Astrocyte (in vitro differentiated cells and primary cell): ENCODE results near the gene RASL12. TPM values are rescaled to one million over a fixed set of nuclear protein-coding genes. Genes with fewer than 3 reads are reported as not detected.
"Not testable (repeated sequence)": the region's sequence is repeated elsewhere in the genome, so short reads cannot be mapped to it uniquely, and the experiment has no call there.

Source experiments
- DNase-seq: peaks from one replicate; pipeline ENCODE4 v3.0.0-alpha.2; 2010; ENCODE audit warnings: low read depth
- FAIRE-seq: peaks from 2 replicates; lab custom pipeline; 2011; peaks lifted over from hg19 to GRCh38; lab: Jason Lieb, UNC
- H2AFZ ChIP-seq: 2 replicates; pipeline ENCODE4 v1.6.0; 2012; ENCODE audit warnings: low read depth, low read length, inconsistent platforms
- H3K27ac ChIP-seq: 2 replicates; pipeline ENCODE4 v1.5.1; 2011; ENCODE audit warnings: low read depth, low read length, inconsistent platforms
- H3K27me3 ChIP-seq: 2 replicates; pipeline ENCODE4 v1.6.0; 2011; ENCODE audit warnings: low read length, inconsistent platforms; ENCODE audit not compliant: insufficient read depth
- H3K36me3 ChIP-seq: 2 replicates; pipeline ENCODE4 v1.5.1; 2011; ENCODE audit warnings: low read length, inconsistent platforms; ENCODE audit not compliant: insufficient read depth
- H3K4me1 ChIP-seq: 2 replicates; pipeline ENCODE4 v1.5.1; 2011; ENCODE audit warnings: low read length, inconsistent platforms; ENCODE audit not compliant: insufficient read depth
- H3K4me2 ChIP-seq: 2 replicates; pipeline ENCODE4 v1.6.0; 2012; ENCODE audit warnings: low read length, inconsistent platforms
- H3K4me3 ChIP-seq: 2 replicates; pipeline ENCODE4 v1.5.1; 2011; ENCODE audit warnings: low read depth, mild to moderate bottlenecking, low read length, inconsistent platforms; ENCODE audit not compliant: insufficient read depth
- H3K79me2 ChIP-seq: 2 replicates; pipeline ENCODE4 v1.6.0; 2012; ENCODE audit warnings: mild to moderate bottlenecking, low read length, inconsistent platforms; ENCODE audit not compliant: insufficient read depth
- H3K9ac ChIP-seq: 2 replicates; pipeline ENCODE4 v1.6.0; 2012; ENCODE audit warnings: mild to moderate bottlenecking, low read length, inconsistent platforms
- H3K9me3 ChIP-seq: 2 replicates; pipeline ENCODE4 v1.5.1; 2012; ENCODE audit warnings: low read depth, mild to moderate bottlenecking, low read length, inconsistent platforms; ENCODE audit not compliant: insufficient read depth
- H4K20me1 ChIP-seq: 2 replicates; pipeline ENCODE4 v1.6.0; 2012; ENCODE audit warnings: low read length, inconsistent platforms; ENCODE audit not compliant: insufficient read depth
- H3K27ac Mint-ChIP-seq: one replicate; pipeline ENCODE4 v1.8.0; 2021; ENCODE audit warnings: mild to moderate bottlenecking, mixed read lengths; ENCODE audit not compliant: unreplicated experiment
- H3K27me3 Mint-ChIP-seq: one replicate; pipeline ENCODE4 v1.8.0; 2021; ENCODE audit warnings: low read depth, mixed read lengths; ENCODE audit not compliant: unreplicated experiment
- H3K36me3 Mint-ChIP-seq: one replicate; pipeline ENCODE4 v1.8.0; 2021; ENCODE audit warnings: low read depth, mixed read lengths; ENCODE audit not compliant: unreplicated experiment
- H3K4me1 Mint-ChIP-seq: one replicate; pipeline ENCODE4 v1.8.0; 2021; ENCODE audit warnings: low read depth, mixed read lengths; ENCODE audit not compliant: unreplicated experiment
- H3K4me3 Mint-ChIP-seq: one replicate; pipeline ENCODE4 v1.8.0; 2021; ENCODE audit warnings: mild to moderate bottlenecking, moderate library complexity, mixed read lengths; ENCODE audit not compliant: unreplicated experiment
- H3K9me3 Mint-ChIP-seq: one replicate; pipeline ENCODE4 v1.8.0; 2021; ENCODE audit warnings: mild to moderate bottlenecking, mixed read lengths; ENCODE audit not compliant: unreplicated experiment
- EZH2 ChIP-seq: IDR thresholded peaks from 2 replicates; pipeline ENCODE4 v1.6.1; 2012; ENCODE audit warnings: mild to moderate bottlenecking, low read length, inconsistent platforms; ENCODE audit not compliant: insufficient read depth
- total RNA-seq: library from RNA; stranded (reverse); gene quantifications from 2 replicates; pipeline ENCODE4 v1.2.1, GENCODE V29; 2021
- TF ChIP-seq, protein P1 (sequence below): IDR thresholded peaks from 2 replicates; pipeline ENCODE4 v1.5.1; 2011; ENCODE audit warnings: low read depth, mild to moderate bottlenecking, inconsistent platforms, low read length, moderate library complexity; ENCODE audit not compliant: insufficient read depth

The RASL12 gene
- total RNA-seq, 1 donor from 2014 or later: 0.32 TPM

GRCh38 chr15:65076486-65077290 is 8.9 kb upstream of the RASL12 start, which contains the start of gene KBTBD13:
Gene KBTBD13 (plus strand): TSS chr15:65076746. CDS start chr15:65076816, 70 bp downstream.
- Histone ChIP-seq H2AFZ (peak within 1 kb of the TSS; percentile 63), H3K36me3 (no peaks in the 10 kb centered on the region), H3K79me2 (no peaks in the 10 kb centered on the region), H3K27ac (no peak within 1 kb of the TSS), H3K9me3 (no peaks in the 10 kb centered on the region), H3K4me3 (no peak within 1 kb of the TSS), H4K20me1 (no peaks in the 10 kb centered on the region), H3K4me1 (peaks cover 9% of the 10 kb centered on the region), H3K9ac (no peak within 1 kb of the TSS), H3K4me2 (no peak within 1 kb of the TSS), H3K27me3 (peaks cover 36% of the 10 kb centered on the region)
- TF ChIP-seq EZH2: no peak
- TF ChIP-seq, protein P1, sequence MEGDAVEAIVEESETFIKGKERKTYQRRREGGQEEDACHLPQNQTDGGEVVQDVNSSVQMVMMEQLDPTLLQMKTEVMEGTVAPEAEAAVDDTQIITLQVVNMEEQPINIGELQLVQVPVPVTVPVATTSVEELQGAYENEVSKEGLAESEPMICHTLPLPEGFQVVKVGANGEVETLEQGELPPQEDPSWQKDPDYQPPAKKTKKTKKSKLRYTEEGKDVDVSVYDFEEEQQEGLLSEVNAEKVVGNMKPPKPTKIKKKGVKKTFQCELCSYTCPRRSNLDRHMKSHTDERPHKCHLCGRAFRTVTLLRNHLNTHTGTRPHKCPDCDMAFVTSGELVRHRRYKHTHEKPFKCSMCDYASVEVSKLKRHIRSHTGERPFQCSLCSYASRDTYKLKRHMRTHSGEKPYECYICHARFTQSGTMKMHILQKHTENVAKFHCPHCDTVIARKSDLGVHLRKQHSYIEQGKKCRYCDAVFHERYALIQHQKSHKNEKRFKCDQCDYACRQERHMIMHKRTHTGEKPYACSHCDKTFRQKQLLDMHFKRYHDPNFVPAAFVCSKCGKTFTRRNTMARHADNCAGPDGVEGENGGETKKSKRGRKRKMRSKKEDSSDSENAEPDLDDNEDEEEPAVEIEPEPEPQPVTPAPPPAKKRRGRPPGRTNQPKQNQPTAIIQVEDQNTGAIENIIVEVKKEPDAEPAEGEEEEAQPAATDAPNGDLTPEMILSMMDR: no peak
- no peak for FAIRE-seq
- Mint-ChIP-seq H3K27me3 (peaks cover 44% of the 10 kb centered on the region), H3K27ac (no peak within 1 kb of the TSS), H3K4me3 (no peak within 1 kb of the TSS), H3K9me3 (peaks cover 10% of the 10 kb centered on the region), H3K4me1 (peaks cover 2% of the 10 kb centered on the region), H3K36me3 (peaks cover 2% of the 10 kb centered on the region)
- DNase-seq: no peak

DNA sequence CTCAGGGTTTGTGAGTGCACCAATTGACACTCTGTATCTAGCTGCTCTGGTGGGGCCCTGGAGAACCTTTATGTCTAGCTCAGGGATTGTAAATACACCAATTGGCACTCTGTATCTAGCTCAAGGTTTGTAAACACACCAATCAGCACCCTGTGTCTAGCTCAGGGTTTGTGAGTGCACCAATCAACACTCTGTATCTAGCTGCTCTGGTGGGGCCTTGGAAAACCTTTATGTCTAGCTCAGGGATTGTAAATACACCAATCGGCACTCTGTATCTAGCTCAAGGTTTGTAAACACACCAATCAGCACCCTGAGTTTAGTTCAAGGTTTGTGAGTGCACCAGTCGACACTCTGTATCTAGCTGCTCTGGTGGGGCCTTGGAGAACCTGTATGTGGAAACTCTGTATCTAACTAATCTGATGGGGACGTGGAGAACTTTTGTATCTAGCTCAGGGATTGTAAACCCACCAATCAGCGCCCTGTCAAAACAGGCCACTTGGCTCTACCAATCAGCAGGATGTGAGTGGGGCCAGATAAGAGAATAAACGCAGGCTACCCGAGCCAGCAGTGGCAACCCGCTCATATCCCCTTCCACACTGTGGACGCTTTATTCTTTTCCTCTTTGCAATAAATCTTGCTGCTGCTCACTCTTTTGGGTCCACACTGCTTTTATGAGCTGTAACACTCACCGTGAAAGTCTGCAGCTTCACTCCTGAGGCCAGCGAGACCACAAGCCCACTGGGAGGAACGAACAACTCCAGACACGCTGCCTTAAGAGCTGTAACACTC is 8.0 kb upstream of the RASL12 start:
- FAIRE-seq, H3K4me3 ChIP-seq, H3K9ac ChIP-seq, H3K27ac Mint-ChIP-seq, DNase-seq, H3K36me3 ChIP-seq, H3K27ac ChIP-seq, H4K20me1 ChIP-seq, H3K4me2 ChIP-seq, H2AFZ ChIP-seq, H3K79me2 ChIP-seq, H3K9me3 ChIP-seq, H3K4me3 Mint-ChIP-seq, H3K4me1 Mint-ChIP-seq, H3K36me3 Mint-ChIP-seq: not testable (repeated sequence)
- Mint-ChIP-seq H3K27me3 (peaks cover 40% of the 10 kb centered on the region), H3K9me3 (peaks cover 10% of the 10 kb centered on the region)
- H3K27me3 ChIP-seq: peaks cover 29% of the 10 kb centered on the region
- H3K4me1 ChIP-seq: peaks cover 11% of the 10 kb centered on the region

DNA sequence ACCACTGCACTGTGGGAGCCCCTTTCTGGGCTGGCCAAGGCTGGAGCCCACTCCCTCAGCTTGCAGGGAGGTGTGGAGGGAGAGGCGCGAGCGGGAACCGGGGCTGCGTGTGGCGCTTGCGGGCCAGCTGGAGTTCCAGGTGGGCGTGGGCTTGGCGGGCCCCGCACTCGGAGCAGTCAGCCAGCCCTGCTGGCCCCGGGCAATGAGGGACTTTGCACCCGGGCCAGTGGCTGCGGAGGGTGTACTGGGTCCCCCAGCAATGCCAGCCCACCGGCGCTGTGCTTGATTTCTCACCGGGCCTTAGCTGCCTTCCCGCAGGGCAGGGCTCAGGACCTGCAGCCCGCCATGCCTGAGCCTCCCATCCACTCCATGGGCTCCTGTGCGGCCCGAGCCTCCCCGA is 7.2 kb upstream of the RASL12 start:
- not testable (repeated sequence) for H3K4me3 Mint-ChIP-seq, H2AFZ ChIP-seq, DNase-seq, FAIRE-seq, H4K20me1 ChIP-seq, H3K27ac Mint-ChIP-seq, H3K9me3 ChIP-seq, H3K36me3 ChIP-seq, H3K27ac ChIP-seq, H3K36me3 Mint-ChIP-seq, H3K79me2 ChIP-seq, H3K4me2 ChIP-seq, H3K4me3 ChIP-seq, H3K4me1 Mint-ChIP-seq, H3K9ac ChIP-seq
- H3K27me3 Mint-ChIP-seq: peaks cover 41% of the 10 kb centered on the region
- H3K9me3 Mint-ChIP-seq: peaks cover 10% of the 10 kb centered on the region
- peaks cover 12% of the 10 kb centered on the region for H3K4me1 ChIP-seq
- H3K27me3 ChIP-seq: peaks cover 29% of the 10 kb centered on the region
